Endothelial cell of umbilical vein (primary cell): ENCODE measurements around the gene RERGL. TPM values are rescaled to one million over a fixed set of nuclear protein-coding genes. Genes with fewer than 3 reads are reported as not detected.

ENCODE experiments used
- BruUV-seq: library from RNA; stranded (reverse); fragments of 400-500 nt; replicated peaks from 2 replicates; lab custom pipeline; 2021; lab: Mats Ljungman, UMichigan
- CTCF ChIA-PET: fragments of 300-600, 350-600 bp; sonication (Branson Sonifier 250); formaldehyde crosslinking; loops from one replicate; lab custom pipeline; 2021; ENCODE audit warnings: antibody characterized with exemption, inconsistent platforms; lab: Charles Lee
- POLR2A ChIA-PET: fragments of 300-600, 350-600 bp; sonication (Branson Sonifier 250); formaldehyde crosslinking; loops from one replicate; lab custom pipeline; 2021; ENCODE audit warnings: antibody characterized with exemption, inconsistent platforms; lab: Charles Lee
- DNase-seq: peaks from one replicate; pipeline ENCODE4 v3.0.0-alpha.2; 2011; ENCODE audit warnings: low read depth, low spot score
- FAIRE-seq: peaks from 2 replicates; lab custom pipeline; 2011; peaks lifted over from hg19 to GRCh38; lab: Jason Lieb, UNC
- H2AFZ ChIP-seq: 2 replicates; pipeline ENCODE4 v1.6.0; 2012; ENCODE audit warnings: low read depth, low read length, control low read depth, inconsistent platforms
- H3K27ac ChIP-seq: 2 replicates; pipeline ENCODE4 v1.5.1; 2011; ENCODE audit warnings: low read depth, mild to moderate bottlenecking, control low read depth, low read length, moderate library complexity; ENCODE audit not compliant: insufficient read depth
- H3K27me3 ChIP-seq, 2 experiments: 2 replicates each; pipeline versions ENCODE4 v1.6.0 to v1.6.1; 2011; ENCODE audit warnings: low read length in 2 of 2, mixed read lengths in 1 of 2; ENCODE audit not compliant: control insufficient read depth in 2 of 2, insufficient read depth in 2 of 2
- H3K36me3 ChIP-seq, 2 experiments: 2 replicates in 1 of 2; 3 replicates in 1 of 2; pipeline ENCODE4 v1.5.1; 2011; ENCODE audit warnings: low read length in 2 of 2, mild to moderate bottlenecking in 1 of 2, moderate library complexity in 1 of 2; ENCODE audit not compliant: control insufficient read depth in 2 of 2, insufficient read depth in 2 of 2; ENCODE audit errors: extremely low read depth in 1 of 2
- H3K4me1 ChIP-seq: 3 replicates; pipeline ENCODE4 v1.5.1; 2011; ENCODE audit warnings: mild to moderate bottlenecking, low read length; ENCODE audit not compliant: control insufficient read depth, insufficient read depth; ENCODE audit errors: extremely low read depth
- H3K4me2 ChIP-seq: 2 replicates; pipeline ENCODE4 v1.6.1; 2011; ENCODE audit warnings: low read length, control low read depth, mixed read lengths; ENCODE audit not compliant: insufficient read depth
- H3K4me3 ChIP-seq, 3 experiments: fragments of 200-600 bp in 1 of 3; sonication (generic), shearing (Covaris generic) in 1 of 3; replicated peaks in 1 of 3; 2 replicates each; pipeline ENCODE4 v1.5.1; 2011 to 2016; ENCODE audit warnings: control low read depth in 3 of 3, low read length in 3 of 3, mild to moderate bottlenecking in 2 of 3, inconsistent platforms in 1 of 3, low read depth in 1 of 3, moderate library complexity in 1 of 3; ENCODE audit not compliant: insufficient read depth in 1 of 3
- H3K79me2 ChIP-seq: 2 replicates; pipeline ENCODE4 v1.6.0; 2012; ENCODE audit warnings: low read length, inconsistent platforms; ENCODE audit not compliant: control insufficient read depth, insufficient read depth
- H3K9ac ChIP-seq: replicated peaks from 2 replicates; pipeline ENCODE3; 2011; ENCODE audit warnings: low read length, control low read depth; ENCODE audit not compliant: insufficient read depth; ENCODE audit errors: extremely low read depth
- H3K9me1 ChIP-seq: replicated peaks from 3 replicates; pipeline ENCODE4 v1.6.0; 2011; ENCODE audit warnings: mild to moderate bottlenecking, low read length; ENCODE audit not compliant: control insufficient read depth, insufficient read depth; ENCODE audit errors: extremely low read depth
- H3K9me3 ChIP-seq: replicated peaks from 2 replicates; pipeline ENCODE4 v1.5.1; 2012; ENCODE audit warnings: low read length, inconsistent platforms; ENCODE audit not compliant: control insufficient read depth, insufficient read depth
- H4K20me1 ChIP-seq: replicated peaks from 2 replicates; pipeline ENCODE3; 2011; ENCODE audit warnings: mild to moderate bottlenecking, low read length; ENCODE audit not compliant: control insufficient read depth, insufficient read depth; ENCODE audit errors: extremely low read depth
- CTCF ChIP-seq, 2 donors: IDR thresholded peaks; 1 replicate in 1 of 2; 2 replicates in 1 of 2; pipeline ENCODE4 v1.5.1; 2011; ENCODE audit warnings: low read length in 2 of 2, mild to moderate bottlenecking in 2 of 2, moderate library complexity in 2 of 2, control low read depth in 1 of 2, inconsistent platforms in 1 of 2, low read depth in 1 of 2; ENCODE audit not compliant: insufficient read depth in 1 of 2; ENCODE audit errors: extremely low read depth in 1 of 2
- EZH2 ChIP-seq: IDR thresholded peaks from 2 replicates; pipeline ENCODE4 v1.6.1; 2012; ENCODE audit warnings: borderline replicate concordance, low read depth, mild to moderate bottlenecking, moderate library complexity, low read length, inconsistent platforms; ENCODE audit not compliant: severe bottlenecking
- FOS ChIP-seq: IDR thresholded peaks from 2 replicates; pipeline ENCODE4 v1.6.1; 2011; ENCODE audit warnings: mild to moderate bottlenecking, low read length, moderate library complexity, borderline replicate concordance; ENCODE audit not compliant: insufficient read depth
- GATA2 ChIP-seq: IDR thresholded peaks from 2 replicates; pipeline ENCODE4 v1.7.0; 2011; ENCODE audit warnings: low read depth, mild to moderate bottlenecking, moderate library complexity, mixed read lengths, low read length; ENCODE audit not compliant: insufficient read length, insufficient read depth
- JUN ChIP-seq: IDR thresholded peaks from 2 replicates; pipeline ENCODE4 v1.6.1; 2011; ENCODE audit warnings: borderline replicate concordance, low read depth; ENCODE audit not compliant: insufficient read length, insufficient read depth
- MAX ChIP-seq: IDR thresholded peaks from 2 replicates; pipeline ENCODE4 v1.6.1; 2011; ENCODE audit not compliant: insufficient read depth, insufficient read length
- MYC ChIP-seq: IDR thresholded peaks from one replicate; pipeline ENCODE4 v1.6.1; 2011; ENCODE audit warnings: mild to moderate bottlenecking, low read depth, low read length
- POLR2A ChIP-seq: IDR thresholded peaks from 2 replicates; pipeline ENCODE4 v1.6.1; 2012; ENCODE audit warnings: low read depth, mild to moderate bottlenecking, control low read depth, low read length
- POLR2AphosphoS5 ChIP-seq: IDR thresholded peaks from 2 replicates; pipeline ENCODE4 v1.6.1; 2012; ENCODE audit warnings: low read depth, mild to moderate bottlenecking, control low read depth, low read length, moderate library complexity; ENCODE audit not compliant: insufficient read depth
- dilution Hi-C: fragments of 300-500 bp; cut with MboI; formaldehyde crosslinking; loops from one replicate; pipeline ENCODE4 v1.15.0; 2019; ENCODE audit warnings: low sequenced_read_pairs; ENCODE audit not compliant: extremely low pct_ligation_motif_present
- intact Hi-C: fragments of 100-400 bp; cut with micrococcal nuclease; formaldehyde crosslinking; loops from one replicate; pipeline ENCODE4 v1.10.0; 2022
- polyA plus RNA-seq, 4 experiments: library from polyadenylated mRNA; depleted of rRNA in 3 of 4; stranded (reverse) in 3 of 4; unstranded in 1 of 4; fragments of >200 nt; gene quantifications; 2 replicates each; pipeline versions ENCODE4 v1.2.1 to v1.2.3, GENCODE V29; 2011 to 2012; ENCODE audit warnings: missing spikeins in 1 of 4
- total RNA-seq: library from RNA; stranded (reverse); gene quantifications from 2 replicates; pipeline ENCODE4 v1.2.3, GENCODE V29; 2021

The RERGL gene
- total and polyA plus RNA-seq, 2 donors (not counting 3 experiments of a cell fraction or from before 2014, with no cell fraction given), result not detected

- H3K27me3 ChIP-seq, result no peaks in the 10 kb centered on the region
- no peaks in the 10 kb centered on the region for H3K9me1 ChIP-seq
- no peak overlapping the region for H3K4me2 ChIP-seq
- BruUV-seq, result no TSS peak
- no peaks in the 10 kb centered on the region for H3K79me2 ChIP-seq
- no peaks in the 10 kb centered on the region for H4K20me1 ChIP-seq
- TF ChIP-seq MYC (no peak), GATA2 (no peak), POLR2AphosphoS5 (no peak), JUN (no peak), MAX (no peak), POLR2A (no peak), EZH2 (no peak), FOS (no peak), CTCF (IDR thresholded peaks at IDR 0.05; ENCODE audit: extremely low read depth in 1 of 2, insufficient read depth in 1 of 2, low read depth in 1 of 2, low read length in 2 of 2) (no peak)
- no peak overlapping the region for H3K9ac ChIP-seq
- H3K4me1 ChIP-seq, result no peaks in the 10 kb centered on the region
- ChIA-PET CTCF (no interaction called here), POLR2A (no interaction called here)
- H2AFZ ChIP-seq, result no peak overlapping the region
- intact Hi-C loops, result no loop called here
- H3K36me3 ChIP-seq, result no peaks in the 10 kb centered on the region
- no peak overlapping the region for H3K4me3 ChIP-seq
- peaks cover 4% of the 10 kb centered on the region for H3K9me3 ChIP-seq
- DNase-seq, result no peak
- dilution Hi-C loops, result no loop called here
- FAIRE-seq, result no peak
- no peak overlapping the region for H3K27ac ChIP-seq
These were observed 18.7 kb downstream of the RERGL start for GRCh38 chr12:18071336-18071735.
